Kidney epithelial cell (primary cell): ENCODE data around the gene IGF2BP1. TPM values are rescaled to one million over a fixed set of nuclear protein-coding genes. Genes with fewer than 3 reads are reported as not detected.
"Not testable (repeated sequence)": the region's sequence is repeated elsewhere in the genome, so short reads cannot be mapped to it uniquely, and the experiment has no call there.

Experiments
- DNase-seq: peaks from one replicate; pipeline ENCODE4 v3.0.0-alpha.2; 2010; ENCODE audit warnings: low read depth
- H3K27me3 ChIP-seq: 2 replicates; pipeline ENCODE4 v1.6.0; 2011; ENCODE audit warnings: low read length; ENCODE audit not compliant: control insufficient read depth, insufficient read depth
- H3K36me3 ChIP-seq: 2 replicates; pipeline ENCODE4 v1.5.1; 2011; ENCODE audit warnings: low read length; ENCODE audit not compliant: control insufficient read depth, insufficient read depth
- H3K4me3 ChIP-seq: 2 replicates; pipeline ENCODE4 v1.5.1; 2011; ENCODE audit warnings: low read depth, mild to moderate bottlenecking, control low read depth, low read length
- total RNA-seq: library from RNA; depleted of rRNA; stranded (reverse); fragments of >200 nt; gene quantifications from 2 replicates; pipeline ENCODE4 v1.2.3, GENCODE V29; 2015
- TF ChIP-seq, protein P1 (sequence below): IDR thresholded peaks from 2 replicates; pipeline ENCODE4 v1.5.1; 2011; ENCODE audit warnings: mild to moderate bottlenecking, moderate library complexity, low read length, control low read depth, inconsistent platforms; ENCODE audit not compliant: insufficient read depth, poor library complexity, severe bottlenecking

IGF2BP1 gene
- total RNA-seq, 1 donor from 2014 or later, result 10.2 TPM

DNA sequence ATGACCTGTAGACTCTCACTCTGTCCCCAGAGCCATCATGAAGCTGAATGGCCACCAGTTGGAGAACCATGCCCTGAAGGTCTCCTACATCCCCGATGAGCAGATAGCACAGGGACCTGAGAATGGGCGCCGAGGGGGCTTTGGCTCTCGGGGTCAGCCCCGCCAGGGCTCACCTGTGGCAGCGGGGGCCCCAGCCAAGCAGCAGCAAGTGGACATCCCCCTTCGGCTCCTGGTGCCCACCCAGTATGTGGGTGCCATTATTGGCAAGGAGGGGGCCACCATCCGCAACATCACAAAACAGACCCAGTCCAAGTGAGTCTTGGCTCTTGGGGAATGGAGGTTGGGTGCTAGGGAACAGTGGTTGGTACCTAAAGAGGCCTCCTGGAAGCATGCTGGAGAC is 41.0 kb downstream of the IGF2BP1 start:
- H3K36me3 ChIP-seq, result no peaks in the 10 kb centered on the region
- no peak for DNase-seq
- H3K27me3 ChIP-seq, result no peaks in the 10 kb centered on the region
- TF ChIP-seq, protein P1, sequence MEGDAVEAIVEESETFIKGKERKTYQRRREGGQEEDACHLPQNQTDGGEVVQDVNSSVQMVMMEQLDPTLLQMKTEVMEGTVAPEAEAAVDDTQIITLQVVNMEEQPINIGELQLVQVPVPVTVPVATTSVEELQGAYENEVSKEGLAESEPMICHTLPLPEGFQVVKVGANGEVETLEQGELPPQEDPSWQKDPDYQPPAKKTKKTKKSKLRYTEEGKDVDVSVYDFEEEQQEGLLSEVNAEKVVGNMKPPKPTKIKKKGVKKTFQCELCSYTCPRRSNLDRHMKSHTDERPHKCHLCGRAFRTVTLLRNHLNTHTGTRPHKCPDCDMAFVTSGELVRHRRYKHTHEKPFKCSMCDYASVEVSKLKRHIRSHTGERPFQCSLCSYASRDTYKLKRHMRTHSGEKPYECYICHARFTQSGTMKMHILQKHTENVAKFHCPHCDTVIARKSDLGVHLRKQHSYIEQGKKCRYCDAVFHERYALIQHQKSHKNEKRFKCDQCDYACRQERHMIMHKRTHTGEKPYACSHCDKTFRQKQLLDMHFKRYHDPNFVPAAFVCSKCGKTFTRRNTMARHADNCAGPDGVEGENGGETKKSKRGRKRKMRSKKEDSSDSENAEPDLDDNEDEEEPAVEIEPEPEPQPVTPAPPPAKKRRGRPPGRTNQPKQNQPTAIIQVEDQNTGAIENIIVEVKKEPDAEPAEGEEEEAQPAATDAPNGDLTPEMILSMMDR, result no peak
- no peak overlapping the region for H3K4me3 ChIP-seq

DNA sequence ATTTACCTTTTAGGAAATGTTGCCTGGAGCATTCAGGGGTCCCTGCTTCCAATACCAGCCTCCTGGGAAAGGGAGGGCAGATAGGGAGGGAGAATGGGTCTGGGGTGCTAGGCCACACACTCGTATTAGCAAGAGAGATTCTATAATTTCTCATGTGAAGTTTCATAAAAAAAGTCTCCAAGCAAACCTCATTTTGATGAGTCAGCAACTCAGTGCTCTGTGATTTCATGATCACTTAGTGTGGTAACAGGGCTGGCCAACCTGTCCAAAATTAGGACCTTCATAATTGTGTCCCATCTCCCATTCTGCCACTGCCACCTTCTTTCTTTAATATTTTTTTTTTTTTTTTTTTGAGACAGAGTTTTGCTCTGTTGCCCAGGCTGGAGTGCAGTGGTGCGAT is 41.4 kb downstream of the IGF2BP1 start:
- no peak overlapping the region for H3K4me3 ChIP-seq
- H3K36me3 ChIP-seq, result no peaks in the 10 kb centered on the region
- no peaks in the 10 kb centered on the region for H3K27me3 ChIP-seq
- no peak for DNase-seq
- TF ChIP-seq, protein P1, result no peak

DNA sequence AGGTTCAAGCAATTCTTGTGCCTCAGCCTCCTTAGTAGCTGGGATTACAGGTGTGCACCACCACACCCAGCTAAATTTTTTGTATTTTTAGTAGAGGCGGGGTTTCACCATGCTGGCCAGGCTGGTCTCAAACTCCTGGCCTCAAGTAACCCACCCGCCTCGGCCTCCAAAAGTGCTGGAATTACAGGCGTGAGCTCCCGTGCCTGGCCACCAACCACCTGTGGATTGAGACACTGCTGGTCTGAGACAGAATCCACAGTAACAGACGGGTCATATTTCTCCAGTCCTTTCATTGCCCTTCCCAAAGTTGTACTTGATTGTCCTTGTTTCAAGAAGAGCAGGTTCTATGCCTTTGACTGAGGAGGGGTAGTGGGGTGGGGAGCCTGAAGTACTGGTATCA is 42.3 kb downstream of the IGF2BP1 start:
- H3K36me3 ChIP-seq, H3K27me3 ChIP-seq, DNase-seq: not testable (repeated sequence)

DNA sequence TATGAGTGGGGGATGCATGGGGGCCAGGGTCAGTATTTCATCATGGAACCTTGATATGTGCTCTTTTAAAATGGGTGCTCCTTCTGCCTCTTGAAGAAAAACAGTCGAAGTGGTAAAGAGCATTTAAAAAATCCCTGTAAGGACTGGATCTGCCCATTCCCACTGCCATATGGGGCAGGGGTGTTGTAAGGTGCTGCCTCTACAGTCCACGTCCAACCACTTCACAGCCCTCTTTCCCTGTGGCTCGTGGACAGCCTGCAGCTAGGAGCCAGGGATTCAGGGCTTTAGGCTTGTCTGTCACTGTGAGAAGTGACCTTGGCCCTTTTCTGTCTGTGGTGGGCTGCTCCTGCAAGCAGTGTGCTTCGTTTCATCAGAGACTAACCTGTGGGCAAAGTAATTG is 44.3 kb downstream of the IGF2BP1 start:
- no peak for DNase-seq
- Histone ChIP-seq H3K27me3 (no peaks in the 10 kb centered on the region), H3K4me3 (no peak overlapping the region), H3K36me3 (no peaks in the 10 kb centered on the region)
- TF ChIP-seq, protein P1, result no peak

More for the DNA sequence above, 42.3 kb downstream of the IGF2BP1 start:
- H3K4me3 ChIP-seq, result not testable (repeated sequence)

DNA sequence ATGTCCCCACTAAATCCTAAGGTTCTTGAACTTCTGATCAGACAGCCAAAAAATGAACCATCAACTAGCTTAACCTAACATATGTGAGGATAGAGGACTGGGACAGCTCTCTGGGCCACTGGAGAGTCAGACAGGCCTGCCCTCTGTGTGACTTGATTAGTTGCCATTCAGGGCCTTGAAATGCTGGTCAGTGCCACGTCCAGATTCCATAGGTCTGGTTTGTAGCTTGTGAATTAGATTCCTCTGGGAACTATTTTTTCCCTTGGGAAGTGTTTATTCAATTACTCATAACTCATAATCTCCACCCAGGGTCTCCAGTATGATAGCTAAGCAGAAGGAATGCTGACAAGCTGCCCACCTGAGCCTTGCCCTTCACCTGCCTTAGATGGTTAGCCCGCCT is 48.2 kb downstream of the IGF2BP1 start:
- H3K4me3 ChIP-seq, result no peak overlapping the region
- no peaks in the 10 kb centered on the region for H3K27me3 ChIP-seq
- H3K36me3 ChIP-seq, result no peaks in the 10 kb centered on the region
- TF ChIP-seq, protein P1, result no peak
- no peak for DNase-seq

DNA sequence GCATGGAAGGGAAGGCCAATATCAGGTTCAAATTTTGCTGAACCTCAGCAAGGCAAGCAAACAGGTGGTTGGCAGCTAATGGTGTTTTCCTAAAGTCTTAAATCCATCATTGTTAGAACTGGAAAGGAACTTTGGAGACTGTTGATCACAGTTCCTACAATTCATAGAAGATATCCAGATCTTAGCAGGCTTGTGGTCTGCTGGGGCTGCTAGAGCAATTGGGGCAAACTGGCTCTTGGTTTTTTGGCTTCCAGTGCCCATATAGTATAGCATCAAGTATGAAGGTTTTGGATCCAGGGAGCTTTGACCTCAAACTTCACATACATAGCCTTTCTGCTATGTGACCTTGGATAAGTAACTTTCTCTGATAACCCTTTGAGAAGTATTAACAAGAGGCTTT is 49.7 kb downstream of the IGF2BP1 start:
- DNase-seq, result no peak
- Histone ChIP-seq H3K27me3 (no peaks in the 10 kb centered on the region), H3K36me3 (no peaks in the 10 kb centered on the region), H3K4me3 (no peak overlapping the region)
- TF ChIP-seq, protein P1, result no peak
